Stimulated activated naive CD8-positive, alpha-beta T cell treated with anti-CD3 and anti-CD28 coated beads, Interleukin-15, amount 100 ng/mL, for 72 hours (primary cell): Measurements from ENCODE around the gene RALY.

Experiments
- ATAC-seq: fragments of 150-1000 bp; cut with Tn5 transposase; 2 replicates; pipeline ENCODE4 v1.10.0; 2021; ENCODE audit warnings: mild to moderate bottlenecking, moderate library complexity
- DNase-seq, 2 donors: peaks; one replicate each; pipeline ENCODE4 v3.0.0; 2021 to 2022
- H3K27ac Mint-ChIP-seq, 2 donors: one replicate each; pipeline ENCODE4 v1.8.0; 2022; ENCODE audit warnings: mild to moderate bottlenecking in 2 of 2, mixed read lengths in 2 of 2, moderate library complexity in 2 of 2
- H3K27me3 Mint-ChIP-seq: one replicate; pipeline ENCODE4 v1.8.0; 2022; ENCODE audit warnings: mixed read lengths
- H3K4me1 Mint-ChIP-seq: one replicate; pipeline ENCODE4 v1.8.0; 2022; ENCODE audit warnings: mild to moderate bottlenecking, mixed read lengths
- H3K4me3 Mint-ChIP-seq, 2 donors: one replicate each; pipeline ENCODE4 v1.8.0; 2022; ENCODE audit warnings: mild to moderate bottlenecking in 2 of 2, mixed read lengths in 2 of 2, moderate library complexity in 1 of 2
- H3K9me3 Mint-ChIP-seq, 2 donors: one replicate each; pipeline ENCODE4 v1.8.0; 2022; ENCODE audit warnings: mixed read lengths in 2 of 2

The RALY gene

DNA sequence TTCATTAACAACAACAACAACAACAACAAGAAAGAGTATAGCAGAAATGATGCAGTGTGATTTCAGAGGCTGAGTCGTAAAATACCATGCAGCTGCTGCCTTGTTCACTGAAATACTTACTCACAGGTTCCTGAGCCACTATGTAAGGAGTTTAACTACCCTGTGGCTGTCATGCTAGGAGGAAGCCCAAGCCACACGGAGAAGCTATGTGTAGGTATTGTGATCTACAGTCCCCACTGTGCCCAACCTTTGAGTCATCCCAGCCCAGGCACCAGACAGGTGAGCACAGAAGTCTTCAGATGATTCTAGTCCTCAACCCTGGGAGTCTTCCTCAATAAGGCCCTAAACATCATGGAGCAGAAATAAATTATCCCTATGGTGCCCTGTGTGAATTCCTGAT, 14.6 kb upstream of the RALY start:
- Mint-ChIP-seq H3K27ac (no peak overlapping the region), H3K9me3 (no peaks in the 10 kb centered on the region), H3K4me3 (no peak overlapping the region), H3K4me1 (no peaks in the 10 kb centered on the region), H3K27me3 (no peaks in the 10 kb centered on the region)
- DNase-seq (no peak), ATAC-seq (no peak)

GRCh38 chr20:33981347-33981746, 12.4 kb upstream of the RALY start:
- no peak overlapping the region for H3K4me3 Mint-ChIP-seq
- no peaks in the 10 kb centered on the region for H3K27me3 Mint-ChIP-seq
- H3K27ac Mint-ChIP-seq: no peak overlapping the region
- ATAC-seq (no peak), DNase-seq (no peak)
- no peaks in the 10 kb centered on the region for H3K4me1 Mint-ChIP-seq
- no peaks in the 10 kb centered on the region for H3K9me3 Mint-ChIP-seq

DNA sequence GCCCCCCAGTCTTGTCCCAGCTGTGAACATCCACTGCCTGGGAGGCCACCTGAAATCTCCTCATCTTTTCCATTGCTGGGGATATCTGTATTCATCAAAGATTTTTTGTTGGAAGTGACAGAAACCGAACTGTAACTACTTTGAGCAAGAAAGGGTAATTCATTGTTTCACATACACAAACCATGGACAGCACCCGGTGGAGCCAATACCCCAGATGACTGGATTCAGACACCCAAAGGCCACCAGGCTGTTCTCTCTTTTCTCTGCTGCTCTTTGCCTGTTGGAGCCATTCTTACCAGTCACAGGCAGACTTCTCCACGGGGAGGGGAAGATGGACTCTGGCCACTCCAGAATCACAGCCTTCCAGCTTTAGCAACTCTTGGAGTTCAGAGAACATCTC, 11.7 kb upstream of the RALY start:
- H3K4me1 Mint-ChIP-seq: no peaks in the 10 kb centered on the region
- ATAC-seq: no peak

DNA sequence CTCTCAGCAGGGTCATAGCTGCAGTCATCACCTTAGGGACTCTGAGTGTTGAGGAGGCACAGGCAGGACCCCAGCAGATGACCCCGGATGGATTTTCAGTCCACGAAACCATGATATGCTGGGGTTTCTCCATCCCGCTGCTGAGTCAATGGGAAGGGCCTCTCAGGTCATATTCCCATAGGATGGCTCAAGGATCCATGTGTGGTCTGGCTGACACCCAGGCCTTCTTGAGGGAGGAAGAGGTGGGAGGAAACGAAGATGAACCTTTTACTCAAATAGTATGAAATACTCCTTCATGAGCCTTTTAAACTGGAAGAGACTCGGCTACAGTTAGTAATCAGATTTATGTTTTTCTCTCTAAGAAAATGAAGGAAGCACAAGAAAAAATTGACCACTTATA, 10.3 kb upstream of the RALY start:
- Mint-ChIP-seq H3K27ac (no peak overlapping the region), H3K4me1 (peaks cover under 1% of the 10 kb centered on the region), H3K9me3 (no peaks in the 10 kb centered on the region)

More for the DNA sequence above, 11.7 kb upstream of the RALY start:
- Mint-ChIP-seq H3K27ac (no peak overlapping the region), H3K4me3 (no peak overlapping the region), H3K27me3 (no peaks in the 10 kb centered on the region), H3K9me3 (no peaks in the 10 kb centered on the region)
- no peak for DNase-seq

DNA sequence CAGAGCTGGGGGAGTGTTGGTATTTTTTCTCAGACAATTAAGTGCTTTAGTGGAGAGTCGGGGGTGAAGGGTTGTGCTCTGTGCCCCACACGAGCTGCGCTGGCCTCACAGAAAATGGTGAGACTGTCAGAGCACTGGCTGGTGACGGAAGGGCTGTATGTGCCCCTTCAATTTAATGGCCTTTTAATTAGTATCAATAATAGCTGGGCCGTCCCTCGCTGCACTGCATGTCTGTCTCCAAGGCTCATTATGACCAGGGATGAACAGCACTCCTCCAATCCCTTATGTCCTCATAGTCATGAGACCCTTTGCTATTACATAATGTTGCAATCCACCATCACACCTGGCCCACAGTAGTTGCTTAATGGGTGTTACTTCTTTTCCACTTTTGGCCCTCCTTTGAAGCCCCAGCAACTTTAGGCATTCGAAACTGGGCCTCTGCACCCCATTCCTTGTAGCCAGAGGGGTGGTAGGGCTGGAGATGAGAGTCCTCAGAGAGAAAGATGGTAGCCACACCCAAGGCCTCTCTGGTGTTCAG, 9.5 kb upstream of the RALY start:
- DNase-seq (no peak), ATAC-seq (no peak)
- Mint-ChIP-seq H3K27ac (no peak overlapping the region), H3K4me3 (no peak overlapping the region), H3K4me1 (peaks cover 6% of the 10 kb centered on the region), H3K9me3 (no peaks in the 10 kb centered on the region), H3K27me3 (no peaks in the 10 kb centered on the region)

More for the DNA sequence above, 10.3 kb upstream of the RALY start:
- DNase-seq (no peak), ATAC-seq (no peak)
- no peak overlapping the region for H3K4me3 Mint-ChIP-seq
- H3K27me3 Mint-ChIP-seq: no peaks in the 10 kb centered on the region

- no peaks in the 10 kb centered on the region for H3K27me3 Mint-ChIP-seq
- DNase-seq: no peak
- no peaks in the 10 kb centered on the region for H3K9me3 Mint-ChIP-seq
- H3K4me1 Mint-ChIP-seq: peaks cover 12% of the 10 kb centered on the region
- H3K27ac Mint-ChIP-seq: no peak overlapping the region
- H3K4me3 Mint-ChIP-seq: no peak overlapping the region
- ATAC-seq: no peak
Observed at GRCh38 chr20:33985280-33985679, 8.4 kb upstream of the RALY start.

- ATAC-seq (no peak), DNase-seq (no peak)
- no peak overlapping the region for H3K4me3 Mint-ChIP-seq
- H3K4me1 Mint-ChIP-seq: peaks cover 17% of the 10 kb centered on the region
- no peaks in the 10 kb centered on the region for H3K27me3 Mint-ChIP-seq
- H3K27ac Mint-ChIP-seq: no peak overlapping the region
- H3K9me3 Mint-ChIP-seq: no peaks in the 10 kb centered on the region
Observed at GRCh38 chr20:33985830-33986229, 7.9 kb upstream of the RALY start.

DNA sequence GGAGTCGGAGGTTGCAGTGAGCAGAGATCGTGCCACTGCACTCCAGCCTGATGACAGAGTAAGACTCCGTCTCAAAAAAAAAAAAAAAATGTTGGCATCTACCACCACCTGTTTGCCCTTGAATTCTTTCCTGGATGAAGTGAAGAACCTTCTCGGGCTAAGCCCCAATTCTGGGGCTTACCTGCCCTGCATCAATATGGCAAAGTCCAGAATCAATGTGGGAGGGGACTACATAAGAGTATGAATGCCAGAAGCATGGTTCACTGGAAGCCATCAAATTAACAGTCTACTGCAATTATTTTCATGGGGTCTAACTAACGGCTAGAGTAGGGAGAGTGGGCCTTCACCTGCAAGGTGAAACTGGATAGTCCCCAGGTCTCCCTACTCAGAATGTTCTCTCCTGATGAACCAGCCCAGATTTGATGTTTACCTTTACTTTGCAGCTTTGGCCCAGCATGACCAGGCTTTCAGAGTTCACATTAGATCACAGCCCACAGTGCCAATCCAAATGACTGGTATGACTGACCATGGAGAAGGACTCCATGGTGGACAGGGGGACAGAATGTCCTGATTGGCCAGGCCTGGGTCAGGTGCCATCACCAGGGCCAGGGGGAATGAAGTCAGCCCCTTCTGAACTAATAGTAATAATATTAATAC, 7.0 kb upstream of the RALY start:
- H3K9me3 Mint-ChIP-seq: no peaks in the 10 kb centered on the region
- no peak overlapping the region for H3K4me3 Mint-ChIP-seq
- DNase-seq (no peak), ATAC-seq (no peak)
- no peaks in the 10 kb centered on the region for H3K27me3 Mint-ChIP-seq
- no peak overlapping the region for H3K27ac Mint-ChIP-seq
- peaks cover 26% of the 10 kb centered on the region for H3K4me1 Mint-ChIP-seq

DNA sequence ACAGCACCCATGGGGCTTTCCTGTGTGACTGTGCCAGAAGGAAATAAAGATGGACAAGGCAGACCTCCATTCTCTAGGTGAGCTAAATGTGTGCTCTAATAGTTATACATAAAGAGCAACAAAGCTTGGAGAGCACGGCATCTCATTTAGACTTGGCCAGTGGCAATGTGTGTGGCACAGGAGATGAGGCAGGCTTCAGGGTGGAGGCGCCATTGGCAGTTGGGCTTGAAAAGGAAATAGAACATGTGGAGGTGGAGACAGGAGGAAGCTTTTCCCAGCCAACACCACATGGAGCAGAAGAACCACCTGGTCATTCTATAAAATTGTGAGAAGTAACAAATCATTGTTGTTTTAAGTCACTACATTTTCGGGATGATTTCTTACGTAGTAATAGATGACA, 3.6 kb upstream of the RALY start:
- DNase-seq (no peak), ATAC-seq (no peak)
- H3K27ac Mint-ChIP-seq: no peak overlapping the region
- no peaks in the 10 kb centered on the region for H3K27me3 Mint-ChIP-seq
- H3K9me3 Mint-ChIP-seq: no peaks in the 10 kb centered on the region
- no peak overlapping the region for H3K4me3 Mint-ChIP-seq
- peaks cover 36% of the 10 kb centered on the region for H3K4me1 Mint-ChIP-seq

- Mint-ChIP-seq H3K27ac (peak overlapping the region in 1 of 2 donors; percentile 50), H3K9me3 (no peaks in the 10 kb centered on the region)
Observed at GRCh38 chr20:33991502-33991901, 2.2 kb upstream of the RALY start.

GRCh38 chr20:33992145-33992922, 1.4 kb upstream of the RALY start:
- DNase-seq (peak in 1 of 2 donors; percentile 16), ATAC-seq (no peak)
- peak overlapping the region; percentile 83 to 95 for H3K4me3 Mint-ChIP-seq
- no peaks in the 10 kb centered on the region for H3K9me3 Mint-ChIP-seq
- peaks cover 58% of the 10 kb centered on the region for H3K4me1 Mint-ChIP-seq
- peak overlapping the region; percentile 99 to 100 for H3K27ac Mint-ChIP-seq
- no peaks in the 10 kb centered on the region for H3K27me3 Mint-ChIP-seq

More at GRCh38 chr20:33991502-33991901, 2.2 kb upstream of the RALY start:
- DNase-seq: no peak
- ATAC-seq: no peak
- H3K27me3 Mint-ChIP-seq: no peaks in the 10 kb centered on the region
- H3K4me1 Mint-ChIP-seq: peaks cover 50% of the 10 kb centered on the region
- H3K4me3 Mint-ChIP-seq: peak overlapping the region; percentile 83 to 95

- DNase-seq: peak; percentile 99
- no peaks in the 10 kb centered on the region for H3K9me3 Mint-ChIP-seq
- H3K4me3 Mint-ChIP-seq: peak overlapping the region; percentile 83 to 95
- H3K27me3 Mint-ChIP-seq: no peaks in the 10 kb centered on the region
- peaks cover 65% of the 10 kb centered on the region for H3K4me1 Mint-ChIP-seq
- peak; percentile 85 for ATAC-seq
- peak overlapping the region; percentile 99 to 100 for H3K27ac Mint-ChIP-seq
Observed at GRCh38 chr20:33992923-33993575, 662 bp upstream of the RALY start.

DNA sequence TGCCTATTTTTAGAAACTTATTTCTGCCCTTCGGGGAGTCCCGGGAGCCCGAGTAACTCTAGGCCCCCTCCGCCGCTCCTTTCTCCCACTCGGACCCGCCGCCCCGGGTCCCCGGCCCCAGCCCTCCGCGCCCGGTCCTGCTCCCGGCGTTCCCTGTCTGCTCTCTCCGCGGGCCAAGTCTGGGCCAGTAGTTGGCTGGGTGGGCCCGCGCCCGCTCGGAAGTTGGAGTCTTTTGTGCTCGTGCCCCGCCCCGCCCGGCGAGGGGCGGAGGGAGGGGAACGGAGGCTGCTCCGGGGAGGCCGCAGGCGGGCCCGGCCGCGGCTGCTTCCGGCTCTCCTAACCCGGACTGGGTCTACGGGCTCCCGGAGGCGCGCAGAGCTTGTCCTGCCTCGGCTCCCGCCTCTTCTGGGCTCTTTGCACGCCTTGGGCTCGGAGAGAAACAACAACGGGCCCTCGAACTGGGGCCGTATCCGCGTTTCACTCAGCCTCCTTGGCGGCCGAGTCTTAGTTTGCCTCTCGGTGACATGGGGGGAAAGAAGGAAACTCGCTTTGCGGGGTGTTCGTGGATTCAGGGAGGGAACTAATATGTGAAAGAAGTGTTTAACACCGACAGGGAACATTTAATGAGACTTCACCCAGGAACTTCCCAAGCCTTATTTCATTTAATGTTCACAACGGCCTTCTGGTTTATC, 657 bp downstream of the RALY start:
- Mint-ChIP-seq H3K27me3 (no peaks in the 10 kb centered on the region), H3K27ac (peak overlapping the region; percentile 99), H3K4me3 (peak overlapping the region; percentile 83 to 95), H3K4me1 (peaks cover 72% of the 10 kb centered on the region), H3K9me3 (no peaks in the 10 kb centered on the region)
- DNase-seq: peak; percentile 81 to 84
- peak; percentile 57 for ATAC-seq

GRCh38 chr20:33995053-33995831, 1.5 kb downstream of the RALY start:
- ATAC-seq: no peak
- H3K27ac Mint-ChIP-seq: peak overlapping the region; percentile 37 to 87

More at GRCh38 chr20:33995053-33995831, 1.5 kb downstream of the RALY start:
- Mint-ChIP-seq H3K9me3 (no peaks in the 10 kb centered on the region), H3K4me3 (peak overlapping the region; percentile 83 to 95), H3K27me3 (no peaks in the 10 kb centered on the region), H3K4me1 (peaks cover 76% of the 10 kb centered on the region)
- no peak for DNase-seq
